HCT116 (cell line): ENCODE results near the gene YY1. TPM values are rescaled to one million over a fixed set of nuclear protein-coding genes. Genes with fewer than 3 reads are reported as not detected.

Experiments
- ATAC-seq: fragments of 200-7000 bp; cut with Tn5 transposase; 2 replicates; pipeline ENCODE4 v1.9.1; 2020; ENCODE audit warnings: mild to moderate bottlenecking, moderate library complexity
- BruUV-seq: library from RNA; stranded (reverse); fragments of 400-500 nt; replicated peaks from 2 replicates; lab custom pipeline; 2021; lab: Mats Ljungman, UMichigan
- CTCF ChIA-PET: fragments of 300-600 bp; sonication (Branson Sonifier 250); formaldehyde crosslinking; loops from one replicate; lab custom pipeline; 2021; ENCODE audit warnings: antibody characterized with exemption; lab: Charles Lee
- POLR2A ChIA-PET: fragments of 300-600, 350-600 bp; sonication (Branson Sonifier 250); formaldehyde crosslinking; loops from one replicate; lab custom pipeline; 2021; ENCODE audit warnings: antibody characterized with exemption; lab: Charles Lee
- RAD21 ChIA-PET, 2 experiments: fragments of 300-600 bp; sonication (Branson Sonifier 250); formaldehyde crosslinking; loops; one replicate each; lab custom pipeline; 2023; ENCODE audit warnings: low total read pairs in 2 of 2; ENCODE audit not compliant: uncharacterized antibody in 2 of 2, unreplicated experiment in 2 of 2, low non-redundant PET in 1 of 2; lab: Charles Lee
- DNase-seq: peaks from one replicate; pipeline ENCODE4 v3.0.0-alpha.2; 2010; ENCODE audit warnings: low read depth, low spot score
- H2AFZ ChIP-seq: fragments of 200-600 bp; shearing (Covaris generic), sonication (generic); 2 replicates; pipeline ENCODE4 v1.6.1; 2017; ENCODE audit warnings: low read depth, mixed run types, mixed read lengths, antibody characterized with exemption, low read length; ENCODE audit not compliant: poor library complexity, severe bottlenecking
- H3K27ac ChIP-seq: 2 replicates; pipeline ENCODE4 v1.5.1; 2012; ENCODE audit warnings: low read depth, low read length
- H3K27me3 ChIP-seq: fragments of 200-600 bp; sonication (generic); 2 replicates; pipeline ENCODE4 v1.6.1; 2016; ENCODE audit warnings: mixed run types, low read length, mixed read lengths; ENCODE audit not compliant: insufficient read depth
- H3K36me3 ChIP-seq, 2 experiments: fragments of 200-500 bp in 1 of 2; fragments of 200-600 bp in 1 of 2; sonication (Bioruptor generic) in 1 of 2; sonication (generic) in 1 of 2; 2 replicates each; pipeline versions ENCODE4 v1.5.1 to v1.6.1; 2014 to 2016; ENCODE audit warnings: low read length in 2 of 2, inconsistent platforms in 1 of 2, mixed read lengths in 1 of 2, mixed run types in 1 of 2; ENCODE audit not compliant: insufficient read depth in 2 of 2, control insufficient read depth in 1 of 2
- H3K4me1 ChIP-seq, 2 experiments: fragments of 200-600 bp in 1 of 2; sonication (generic) in 1 of 2; 2 replicates each; pipeline versions ENCODE4 v1.5.1 to v1.6.1; 2012 to 2017; ENCODE audit warnings: low read length in 2 of 2, inconsistent platforms in 1 of 2, mild to moderate bottlenecking in 1 of 2, mixed read lengths in 1 of 2, mixed run types in 1 of 2, moderate library complexity in 1 of 2; ENCODE audit not compliant: insufficient read depth in 2 of 2, control insufficient read depth in 1 of 2
- H3K4me2 ChIP-seq: fragments of 200-600 bp; sonication (generic); 2 replicates; pipeline ENCODE4 v1.6.1; 2017; ENCODE audit warnings: mixed run types, low read length, mixed read lengths
- H3K4me3 ChIP-seq, 2 experiments: fragments of 200-600 bp in 1 of 2; sonication (generic) in 1 of 2; replicated peaks in 1 of 2; 2 replicates each; pipeline ENCODE4 v1.5.1; 2011 to 2016; ENCODE audit warnings: low read length in 2 of 2, control low read depth in 1 of 2, low read depth in 1 of 2, mild to moderate bottlenecking in 1 of 2, mixed read lengths in 1 of 2, mixed run types in 1 of 2
- H3K79me2 ChIP-seq: fragments of 200-600 bp; sonication (generic); 2 replicates; pipeline ENCODE4 v1.6.1; 2017; ENCODE audit warnings: mild to moderate bottlenecking, mixed run types, low read length, moderate library complexity, mixed read lengths; ENCODE audit not compliant: insufficient read depth
- H3K9ac ChIP-seq: fragments of 200-600 bp; sonication (generic); 2 replicates; pipeline ENCODE4 v1.6.1; 2016; ENCODE audit warnings: low read length, mixed read lengths
- H3K9me2 ChIP-seq: fragments of 200-600 bp; sonication (generic), shearing (Covaris generic); 2 replicates; pipeline ENCODE4 v1.6.1; 2017; ENCODE audit warnings: mixed run types, mild to moderate bottlenecking, moderate library complexity; ENCODE audit not compliant: insufficient read depth
- H3K9me3 ChIP-seq, 2 experiments: fragments of 200-500 bp in 1 of 2; fragments of 200-600 bp in 1 of 2; sonication (Bioruptor generic) in 1 of 2; sonication (generic) in 1 of 2; 2 replicates each; pipeline ENCODE4 v1.6.1; 2014 to 2017; ENCODE audit warnings: low read length in 2 of 2, mixed read lengths in 2 of 2, inconsistent platforms in 1 of 2, low read depth in 1 of 2, mild to moderate bottlenecking in 1 of 2, mixed run types in 1 of 2, moderate library complexity in 1 of 2; ENCODE audit not compliant: control insufficient read depth in 1 of 2, insufficient read depth in 1 of 2
- H4K20me1 ChIP-seq: fragments of 200-600 bp; sonication (generic), shearing (Covaris generic); 2 replicates; pipeline ENCODE4 v1.6.1; 2017; ENCODE audit warnings: mixed run types, mild to moderate bottlenecking, moderate library complexity; ENCODE audit not compliant: insufficient read depth
- CBX3 ChIP-seq: IDR thresholded peaks from 2 replicates; pipeline ENCODE4 v1.6.1; 2012; ENCODE audit warnings: low read depth
- CEBPB ChIP-seq: IDR thresholded peaks from 2 replicates; pipeline ENCODE4 v1.6.1; 2012; ENCODE audit warnings: low read depth
- EGR1 ChIP-seq: IDR thresholded peaks from 2 replicates; pipeline ENCODE4 v1.6.1; 2012; ENCODE audit warnings: low read depth
- ELF1 ChIP-seq: IDR thresholded peaks from 2 replicates; pipeline ENCODE4 v1.6.1; 2012; ENCODE audit warnings: low read depth, borderline replicate concordance
- EZH2 ChIP-seq: fragments of 200-600 bp; sonication (generic); IDR thresholded peaks from 2 replicates; pipeline ENCODE4 v1.6.1; 2017; ENCODE audit warnings: antibody characterized with exemption, mixed run types
- EZH2phosphoT487 ChIP-seq: fragments of 200-600 bp; IDR thresholded peaks from 2 replicates; pipeline ENCODE4 v1.6.1; 2018; ENCODE audit warnings: antibody characterized with exemption, borderline replicate concordance
- JUND ChIP-seq: IDR thresholded peaks from 2 replicates; pipeline ENCODE4 v1.6.1; 2012
- POLR2A ChIP-seq: IDR thresholded peaks from 2 replicates; pipeline ENCODE4 v1.7.0; 2011; ENCODE audit warnings: borderline replicate concordance; ENCODE audit not compliant: insufficient read depth, insufficient read length; ENCODE audit errors: extremely low read depth
- POLR2AphosphoS5 ChIP-seq: IDR thresholded peaks from 2 replicates; pipeline ENCODE4 v1.6.1; 2011; ENCODE audit warnings: mild to moderate bottlenecking, low read depth, low read length, moderate library complexity
- SIN3A ChIP-seq: IDR thresholded peaks from 2 replicates; pipeline ENCODE4 v1.6.1; 2012; ENCODE audit warnings: low read depth
- SP1 ChIP-seq: IDR thresholded peaks from 2 replicates; pipeline ENCODE4 v1.6.1; 2012; ENCODE audit warnings: low read depth
- SRF ChIP-seq: IDR thresholded peaks from 2 replicates; pipeline ENCODE4 v1.6.1; 2012; ENCODE audit warnings: low read depth
- TCF7L2 ChIP-seq: IDR thresholded peaks from 2 replicates; pipeline ENCODE4 v1.7.0; 2011; ENCODE audit warnings: borderline replicate concordance, inconsistent platforms; ENCODE audit not compliant: insufficient read depth, insufficient read length; ENCODE audit errors: extremely low read depth
- YY1 ChIP-seq: IDR thresholded peaks from 2 replicates; pipeline ENCODE4 v1.6.1; 2011; ENCODE audit warnings: low read length, low read depth, moderate library complexity, mild to moderate bottlenecking; ENCODE audit not compliant: insufficient replicate concordance; ENCODE audit errors: extremely low read depth
- ZFX ChIP-seq: fragments of 450-650 bp; IDR thresholded peaks from 2 replicates; pipeline ENCODE4 v1.6.1; 2017
- ZNF274 ChIP-seq: fragments of 200-500 bp; sonication (Bioruptor generic); IDR thresholded peaks from 2 replicates; pipeline ENCODE4 v1.6.1; 2014; ENCODE audit warnings: mild to moderate bottlenecking, low read depth, low read length, inconsistent platforms
- intact Hi-C: fragments of 100-400 bp; cut with micrococcal nuclease; formaldehyde crosslinking; loops from 2 replicates; pipeline ENCODE4 v1.10.0; 2022
- total RNA-seq: library from RNA; stranded (reverse); gene quantifications from one replicate; pipeline ENCODE4 v1.2.1, GENCODE V29; 2021; ENCODE audit not compliant: unreplicated experiment
- TF ChIP-seq, protein P1 (sequence below): IDR thresholded peaks from 2 replicates; pipeline ENCODE4 v1.6.1; 2011; ENCODE audit warnings: mild to moderate bottlenecking, low read length, moderate library complexity; ENCODE audit not compliant: insufficient replicate concordance; ENCODE audit errors: extremely low read depth
- TF ChIP-seq, protein P2 (sequence below): IDR thresholded peaks from 2 replicates; pipeline ENCODE4 v1.6.1; 2012; ENCODE audit warnings: low read depth
- TF ChIP-seq, protein P3 (sequence below): IDR thresholded peaks from 2 replicates; pipeline ENCODE4 v1.6.1; 2012

YY1 gene
- total RNA-seq, 1 experiment from 2014 or later, result 111 TPM

DNA sequence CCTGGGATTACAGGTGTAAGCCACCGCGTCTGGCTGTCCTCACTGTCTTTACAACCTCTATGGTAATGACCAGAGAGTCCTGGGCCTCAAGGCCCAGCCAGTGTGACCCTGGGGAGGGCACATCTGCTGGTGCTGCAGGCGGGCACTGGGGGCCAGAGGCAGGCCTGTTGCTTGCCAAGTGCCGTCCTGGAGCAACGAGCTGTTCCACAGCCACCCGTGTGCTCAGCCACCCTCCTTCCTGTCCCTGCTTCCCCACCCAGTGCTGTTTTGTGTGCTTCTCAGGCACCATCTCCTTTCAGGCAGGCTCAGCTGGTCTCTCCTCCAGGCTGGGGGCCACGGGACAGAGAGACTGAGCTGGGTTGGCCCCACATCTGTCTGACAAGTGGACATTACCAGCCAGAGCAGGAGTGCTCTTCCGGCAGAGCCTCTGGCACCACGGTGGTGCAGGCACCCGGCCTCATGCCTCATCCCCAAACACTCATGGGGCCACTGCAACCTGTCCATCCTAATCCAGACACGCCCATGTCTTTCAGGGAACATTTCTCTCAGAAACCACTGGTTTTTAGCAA lies 93.2 kb downstream of the YY1 start:
- no peaks in the 10 kb centered on the region for H3K27me3 ChIP-seq
- POLR2A ChIA-PET, result no interaction called here
- H3K4me2 ChIP-seq, result no peak overlapping the region
- no peaks in the 10 kb centered on the region for H3K9me2 ChIP-seq
- ATAC-seq, result no peak
- TF ChIP-seq ELF1 (no peak), POLR2A (no peak), SIN3A (no peak), EZH2 (no peak), EZH2phosphoT487 (no peak), EGR1 (no peak), YY1 (no peak), JUND (no peak), TCF7L2 (no peak), ZFX (no peak), ZNF274 (no peak), CEBPB (no peak), CBX3 (no peak), POLR2AphosphoS5 (no peak), SP1 (no peak), SRF (no peak)
- TF ChIP-seq, protein P1, sequence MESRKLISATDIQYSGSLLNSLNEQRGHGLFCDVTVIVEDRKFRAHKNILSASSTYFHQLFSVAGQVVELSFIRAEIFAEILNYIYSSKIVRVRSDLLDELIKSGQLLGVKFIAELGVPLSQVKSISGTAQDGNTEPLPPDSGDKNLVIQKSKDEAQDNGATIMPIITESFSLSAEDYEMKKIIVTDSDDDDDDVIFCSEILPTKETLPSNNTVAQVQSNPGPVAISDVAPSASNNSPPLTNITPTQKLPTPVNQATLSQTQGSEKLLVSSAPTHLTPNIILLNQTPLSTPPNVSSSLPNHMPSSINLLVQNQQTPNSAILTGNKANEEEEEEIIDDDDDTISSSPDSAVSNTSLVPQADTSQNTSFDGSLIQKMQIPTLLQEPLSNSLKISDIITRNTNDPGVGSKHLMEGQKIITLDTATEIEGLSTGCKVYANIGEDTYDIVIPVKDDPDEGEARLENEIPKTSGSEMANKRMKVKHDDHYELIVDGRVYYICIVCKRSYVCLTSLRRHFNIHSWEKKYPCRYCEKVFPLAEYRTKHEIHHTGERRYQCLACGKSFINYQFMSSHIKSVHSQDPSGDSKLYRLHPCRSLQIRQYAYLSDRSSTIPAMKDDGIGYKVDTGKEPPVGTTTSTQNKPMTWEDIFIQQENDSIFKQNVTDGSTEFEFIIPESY, result no peak
- TF ChIP-seq, protein P2, sequence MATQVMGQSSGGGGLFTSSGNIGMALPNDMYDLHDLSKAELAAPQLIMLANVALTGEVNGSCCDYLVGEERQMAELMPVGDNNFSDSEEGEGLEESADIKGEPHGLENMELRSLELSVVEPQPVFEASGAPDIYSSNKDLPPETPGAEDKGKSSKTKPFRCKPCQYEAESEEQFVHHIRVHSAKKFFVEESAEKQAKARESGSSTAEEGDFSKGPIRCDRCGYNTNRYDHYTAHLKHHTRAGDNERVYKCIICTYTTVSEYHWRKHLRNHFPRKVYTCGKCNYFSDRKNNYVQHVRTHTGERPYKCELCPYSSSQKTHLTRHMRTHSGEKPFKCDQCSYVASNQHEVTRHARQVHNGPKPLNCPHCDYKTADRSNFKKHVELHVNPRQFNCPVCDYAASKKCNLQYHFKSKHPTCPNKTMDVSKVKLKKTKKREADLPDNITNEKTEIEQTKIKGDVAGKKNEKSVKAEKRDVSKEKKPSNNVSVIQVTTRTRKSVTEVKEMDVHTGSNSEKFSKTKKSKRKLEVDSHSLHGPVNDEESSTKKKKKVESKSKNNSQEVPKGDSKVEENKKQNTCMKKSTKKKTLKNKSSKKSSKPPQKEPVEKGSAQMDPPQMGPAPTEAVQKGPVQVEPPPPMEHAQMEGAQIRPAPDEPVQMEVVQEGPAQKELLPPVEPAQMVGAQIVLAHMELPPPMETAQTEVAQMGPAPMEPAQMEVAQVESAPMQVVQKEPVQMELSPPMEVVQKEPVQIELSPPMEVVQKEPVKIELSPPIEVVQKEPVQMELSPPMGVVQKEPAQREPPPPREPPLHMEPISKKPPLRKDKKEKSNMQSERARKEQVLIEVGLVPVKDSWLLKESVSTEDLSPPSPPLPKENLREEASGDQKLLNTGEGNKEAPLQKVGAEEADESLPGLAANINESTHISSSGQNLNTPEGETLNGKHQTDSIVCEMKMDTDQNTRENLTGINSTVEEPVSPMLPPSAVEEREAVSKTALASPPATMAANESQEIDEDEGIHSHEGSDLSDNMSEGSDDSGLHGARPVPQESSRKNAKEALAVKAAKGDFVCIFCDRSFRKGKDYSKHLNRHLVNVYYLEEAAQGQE, result no peak
- TF ChIP-seq, protein P3, sequence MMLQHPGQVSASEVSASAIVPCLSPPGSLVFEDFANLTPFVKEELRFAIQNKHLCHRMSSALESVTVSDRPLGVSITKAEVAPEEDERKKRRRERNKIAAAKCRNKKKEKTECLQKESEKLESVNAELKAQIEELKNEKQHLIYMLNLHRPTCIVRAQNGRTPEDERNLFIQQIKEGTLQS, result no peak
- TF ChIP-seq, all 23 proteins: peak for 0
- no peak overlapping the region for H3K9ac ChIP-seq
- H3K9me3 ChIP-seq, result no peaks in the 10 kb centered on the region
- DNase-seq, result no peak
- no peak overlapping the region for H3K4me3 ChIP-seq
- H3K4me1 ChIP-seq, result no peaks in the 10 kb centered on the region
- no peak overlapping the region for H2AFZ ChIP-seq
- H3K79me2 ChIP-seq, result no peaks in the 10 kb centered on the region
- no peak overlapping the region for H3K27ac ChIP-seq
- H3K36me3 ChIP-seq, result peaks cover 0 to 5% of the 10 kb centered on the region in 2 experiments; a peak in 1 of 4 replicates
- BruUV-seq, result no TSS peak
- RAD21 ChIA-PET, result no interaction called here
- intact Hi-C loops, result no loop called here
- H4K20me1 ChIP-seq, result no peaks in the 10 kb centered on the region
- CTCF ChIA-PET, result no interaction called here
